GM12878 (cell line): ENCODE measurements around the gene OMG.

Experiments used
- CHD2 ChIP-seq: IDR thresholded peaks from 2 replicates; pipeline ENCODE4 v1.6.1; 2011; ENCODE audit warnings: low read depth, low read length, improper control_type of control experiment, borderline replicate concordance
- EZH2 ChIP-seq: IDR thresholded peaks from 2 replicates; pipeline ENCODE4 v1.6.1; 2012; ENCODE audit warnings: low read depth, mild to moderate bottlenecking, control low read depth, inconsistent platforms, low read length, borderline replicate concordance; ENCODE audit not compliant: control insufficient read depth
- MYC ChIP-seq: IDR thresholded peaks from 2 replicates; pipeline ENCODE4 v1.6.1; 2011; ENCODE audit warnings: mild to moderate bottlenecking, low read length, moderate library complexity, inconsistent platforms; ENCODE audit not compliant: insufficient read depth, insufficient replicate concordance, insufficient read length, severe bottlenecking
- NRF1 ChIP-seq: conservative IDR thresholded peaks from 2 replicates; pipeline ENCODE4 v1.6.1; 2011; ENCODE audit warnings: mild to moderate bottlenecking, low read depth, low read length, improper control_type of control experiment
- POLR2AphosphoS5 ChIP-seq: IDR thresholded peaks from 2 replicates; pipeline ENCODE4 v1.6.1; 2011; ENCODE audit warnings: mild to moderate bottlenecking, low read length, inconsistent platforms
- RAD21 ChIP-seq: IDR thresholded peaks from 2 replicates; pipeline ENCODE4 v1.6.1; 2011; ENCODE audit warnings: mild to moderate bottlenecking, low read depth, low read length, moderate library complexity; ENCODE audit not compliant: insufficient read depth
- RCOR1 ChIP-seq: conservative IDR thresholded peaks from 2 replicates; pipeline ENCODE4 v1.6.1; 2012; ENCODE audit warnings: low read depth, low read length, improper control_type of control experiment
- RFX5 ChIP-seq: IDR thresholded peaks from 2 replicates; pipeline ENCODE4 v1.6.1; 2011; ENCODE audit warnings: low read depth, low read length, improper control_type of control experiment
- SPI1 ChIP-seq: IDR thresholded peaks from 2 replicates; pipeline ENCODE4 v1.6.1; 2011; ENCODE audit warnings: low read depth, mild to moderate bottlenecking, low read length, moderate library complexity, borderline replicate concordance; ENCODE audit not compliant: insufficient read depth
- STAT1 ChIP-seq: fragments of 450-650 bp; conservative IDR thresholded peaks from 2 replicates; pipeline ENCODE4 v1.6.1; 2014; ENCODE audit warnings: antibody characterized with exemption, mild to moderate bottlenecking
- TCF12 ChIP-seq: IDR thresholded peaks from 2 replicates; pipeline ENCODE4 v1.6.1; 2011; ENCODE audit warnings: low read depth, mild to moderate bottlenecking, low read length
- TF ChIP-seq, protein P1 (sequence below), 3 experiments: IDR thresholded peaks in 2 of 3; conservative IDR thresholded peaks in 1 of 3; 2 replicates each; pipeline ENCODE4 v1.5.1; 2011; ENCODE audit warnings: low read depth in 3 of 3, low read length in 3 of 3, mild to moderate bottlenecking in 3 of 3, control low read depth in 2 of 3, moderate library complexity in 2 of 3, inconsistent platforms in 1 of 3, mixed read lengths in 1 of 3; ENCODE audit not compliant: control insufficient read depth in 2 of 3, insufficient read depth in 1 of 3; ENCODE audit errors: extremely low read depth in 1 of 3
- TF ChIP-seq, protein P2 (sequence below): IDR thresholded peaks from 2 replicates; pipeline ENCODE4 v1.6.1; 2011; ENCODE audit warnings: low read depth, mild to moderate bottlenecking, low read length, moderate library complexity, borderline replicate concordance; ENCODE audit errors: extremely low read depth
- TF ChIP-seq, protein P3 (sequence below): IDR thresholded peaks from 2 replicates; pipeline ENCODE4 v1.6.1; 2011; ENCODE audit warnings: borderline replicate concordance, low read depth, mild to moderate bottlenecking, moderate library complexity, low read length; ENCODE audit not compliant: insufficient read depth, poor library complexity, severe bottlenecking

DNA sequence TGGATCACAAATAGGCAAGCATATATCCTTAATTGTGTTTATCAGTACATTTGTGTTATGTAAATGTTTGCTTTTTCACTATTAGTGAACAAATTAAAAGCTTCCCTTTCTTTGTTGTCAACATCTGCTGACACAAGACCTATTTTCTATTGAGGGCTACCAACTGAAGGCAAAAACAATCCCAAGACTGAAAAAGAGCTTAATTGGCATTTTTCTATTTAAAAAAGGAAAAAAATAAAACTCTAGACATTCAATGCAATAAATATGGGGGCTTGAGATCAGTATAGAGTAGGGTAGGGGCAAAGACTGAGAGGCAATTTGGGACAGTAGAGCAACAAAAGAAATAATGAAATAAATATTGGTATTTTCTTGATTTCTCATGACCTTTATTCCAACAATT lies 24.2 kb downstream of the OMG start:
- TF ChIP-seq EZH2 (no peak), MYC (no peak), NRF1 (no peak), TCF12 (no peak), RFX5 (no peak), STAT1 (no peak), SPI1 (no peak), POLR2AphosphoS5 (no peak), RCOR1 (no peak), RAD21 (no peak), CHD2 (no peak)
- TF ChIP-seq, protein P1, sequence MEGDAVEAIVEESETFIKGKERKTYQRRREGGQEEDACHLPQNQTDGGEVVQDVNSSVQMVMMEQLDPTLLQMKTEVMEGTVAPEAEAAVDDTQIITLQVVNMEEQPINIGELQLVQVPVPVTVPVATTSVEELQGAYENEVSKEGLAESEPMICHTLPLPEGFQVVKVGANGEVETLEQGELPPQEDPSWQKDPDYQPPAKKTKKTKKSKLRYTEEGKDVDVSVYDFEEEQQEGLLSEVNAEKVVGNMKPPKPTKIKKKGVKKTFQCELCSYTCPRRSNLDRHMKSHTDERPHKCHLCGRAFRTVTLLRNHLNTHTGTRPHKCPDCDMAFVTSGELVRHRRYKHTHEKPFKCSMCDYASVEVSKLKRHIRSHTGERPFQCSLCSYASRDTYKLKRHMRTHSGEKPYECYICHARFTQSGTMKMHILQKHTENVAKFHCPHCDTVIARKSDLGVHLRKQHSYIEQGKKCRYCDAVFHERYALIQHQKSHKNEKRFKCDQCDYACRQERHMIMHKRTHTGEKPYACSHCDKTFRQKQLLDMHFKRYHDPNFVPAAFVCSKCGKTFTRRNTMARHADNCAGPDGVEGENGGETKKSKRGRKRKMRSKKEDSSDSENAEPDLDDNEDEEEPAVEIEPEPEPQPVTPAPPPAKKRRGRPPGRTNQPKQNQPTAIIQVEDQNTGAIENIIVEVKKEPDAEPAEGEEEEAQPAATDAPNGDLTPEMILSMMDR (IDR thresholded peaks at IDR 0.05 in 2 of 3, conservative IDR thresholded peaks at IDR 0.05 in 1 of 3; ENCODE audit: control insufficient read depth in 2 of 3, extremely low read depth in 1 of 3, insufficient read depth in 1 of 3, low read depth in 3 of 3, low read length in 3 of 3) = no peak
- TF ChIP-seq, protein P2, sequence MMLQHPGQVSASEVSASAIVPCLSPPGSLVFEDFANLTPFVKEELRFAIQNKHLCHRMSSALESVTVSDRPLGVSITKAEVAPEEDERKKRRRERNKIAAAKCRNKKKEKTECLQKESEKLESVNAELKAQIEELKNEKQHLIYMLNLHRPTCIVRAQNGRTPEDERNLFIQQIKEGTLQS = no peak
- TF ChIP-seq, protein P3, sequence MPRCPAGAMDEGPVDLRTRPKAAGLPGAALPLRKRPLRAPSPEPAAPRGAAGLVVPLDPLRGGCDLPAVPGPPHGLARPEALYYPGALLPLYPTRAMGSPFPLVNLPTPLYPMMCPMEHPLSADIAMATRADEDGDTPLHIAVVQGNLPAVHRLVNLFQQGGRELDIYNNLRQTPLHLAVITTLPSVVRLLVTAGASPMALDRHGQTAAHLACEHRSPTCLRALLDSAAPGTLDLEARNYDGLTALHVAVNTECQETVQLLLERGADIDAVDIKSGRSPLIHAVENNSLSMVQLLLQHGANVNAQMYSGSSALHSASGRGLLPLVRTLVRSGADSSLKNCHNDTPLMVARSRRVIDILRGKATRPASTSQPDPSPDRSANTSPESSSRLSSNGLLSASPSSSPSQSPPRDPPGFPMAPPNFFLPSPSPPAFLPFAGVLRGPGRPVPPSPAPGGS = no peak
